CD4-positive, alpha-beta T cell treated with Interleukin-12 subunit alpha and Interleukin-12 subunit beta, for 1 hour (primary cell): ENCODE data around the gene MPP1.

Experiments used
- DNase-seq: peaks from one replicate; pipeline ENCODE4 v3.0.0-alpha.2; 2020

Gene MPP1

GRCh38 chrX:154730253-154730891 lies 74.9 kb downstream of the MPP1 start:
- DNase-seq: no peak

- no peak for DNase-seq
Observed at GRCh38 chrX:154729439-154729838, 75.8 kb downstream of the MPP1 start.
